Measurements from ENCODE around the gene EREG. TPM values are rescaled to one million over a fixed set of nuclear protein-coding genes. Genes with fewer than 3 reads are reported as not detected.

The EREG gene
- total RNA-seq, 1 donor from 2014 or later: 1.3 TPM

GRCh38 chr4:74324262-74324661, 40.7 kb upstream of the EREG start:
- no peak overlapping the region for H3K4me3 Mint-ChIP-seq (ENCODE audit: unreplicated experiment)

DNA sequence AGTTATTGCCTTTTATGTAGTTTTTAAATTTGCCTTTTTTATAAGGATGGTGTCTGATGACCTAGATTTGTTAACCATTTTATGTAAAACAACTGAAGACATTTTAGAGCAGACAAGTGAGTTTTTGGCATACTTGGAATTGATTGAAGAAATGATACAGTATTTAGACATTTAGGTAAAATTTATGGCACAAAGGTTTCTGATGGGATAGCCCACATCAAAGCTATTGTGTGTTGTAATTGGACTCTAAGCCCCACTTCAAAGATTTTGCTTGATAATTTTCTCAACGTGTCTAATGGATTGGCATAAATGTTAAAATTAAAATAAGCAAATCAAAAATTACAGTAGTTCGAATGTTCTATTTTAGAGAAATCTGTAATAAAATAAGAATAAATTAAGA, 39.1 kb upstream of the EREG start:
- H3K4me1 Mint-ChIP-seq (ENCODE audit: unreplicated experiment): peaks cover 16% of the 10 kb centered on the region
- DNase-seq (ENCODE audit: extremely low spot score, unreplicated experiment): no peak
- TF ChIP-seq CTCF (IDR thresholded peaks at IDR 0.05): no peak

More at GRCh38 chr4:74324262-74324661, 40.7 kb upstream of the EREG start:
- DNase-seq (ENCODE audit: extremely low spot score, unreplicated experiment): no peak
- H3K36me3 Mint-ChIP-seq (ENCODE audit: unreplicated experiment): no peaks in the 10 kb centered on the region
- no peak for TF ChIP-seq CTCF (IDR thresholded peaks at IDR 0.05)
- peaks cover 18% of the 10 kb centered on the region for H3K27me3 Mint-ChIP-seq (ENCODE audit: unreplicated experiment)
- H3K9me3 Mint-ChIP-seq (ENCODE audit: unreplicated experiment): peaks cover 7% of the 10 kb centered on the region
- H3K27ac Mint-ChIP-seq (ENCODE audit: unreplicated experiment): no peak overlapping the region
- H3K4me1 Mint-ChIP-seq (ENCODE audit: unreplicated experiment): peaks cover 21% of the 10 kb centered on the region

DNA sequence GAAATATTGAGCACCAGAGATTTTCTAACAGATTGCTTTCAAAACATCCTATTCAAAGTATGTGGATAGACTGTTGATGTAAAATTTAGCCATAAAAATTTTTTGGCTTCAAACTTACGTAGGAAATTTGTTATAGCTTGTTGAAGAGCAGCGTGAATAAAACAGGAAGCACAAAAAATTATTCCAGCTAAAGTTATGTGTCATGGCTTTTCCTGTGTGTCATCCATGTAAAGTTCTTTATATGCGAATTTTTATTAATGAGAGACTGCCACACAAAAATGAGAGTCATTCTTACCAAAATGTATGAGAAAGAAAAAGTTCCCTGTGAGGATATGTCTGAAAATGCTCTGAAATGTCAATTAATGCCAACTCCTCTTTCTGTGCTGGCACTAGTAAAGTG, 37.2 kb upstream of the EREG start:
- Mint-ChIP-seq H3K36me3 (ENCODE audit: unreplicated experiment) (no peaks in the 10 kb centered on the region), H3K4me3 (ENCODE audit: unreplicated experiment) (no peak overlapping the region), H3K27ac (ENCODE audit: unreplicated experiment) (peak overlapping the region; percentile 11), H3K4me1 (ENCODE audit: unreplicated experiment) (peaks cover 16% of the 10 kb centered on the region), H3K9me3 (ENCODE audit: unreplicated experiment) (peaks cover 8% of the 10 kb centered on the region), H3K27me3 (ENCODE audit: unreplicated experiment) (peaks cover 11% of the 10 kb centered on the region)
- no peak for DNase-seq (ENCODE audit: extremely low spot score, unreplicated experiment)
- TF ChIP-seq CTCF (IDR thresholded peaks at IDR 0.05): no peak

More for the DNA sequence above, 39.1 kb upstream of the EREG start:
- H3K36me3 Mint-ChIP-seq (ENCODE audit: unreplicated experiment): no peaks in the 10 kb centered on the region
- peaks cover 18% of the 10 kb centered on the region for H3K27me3 Mint-ChIP-seq (ENCODE audit: unreplicated experiment)
- H3K9me3 Mint-ChIP-seq (ENCODE audit: unreplicated experiment): peaks cover 8% of the 10 kb centered on the region
- H3K27ac Mint-ChIP-seq (ENCODE audit: unreplicated experiment): no peak overlapping the region
- no peak overlapping the region for H3K4me3 Mint-ChIP-seq (ENCODE audit: unreplicated experiment)

DNA sequence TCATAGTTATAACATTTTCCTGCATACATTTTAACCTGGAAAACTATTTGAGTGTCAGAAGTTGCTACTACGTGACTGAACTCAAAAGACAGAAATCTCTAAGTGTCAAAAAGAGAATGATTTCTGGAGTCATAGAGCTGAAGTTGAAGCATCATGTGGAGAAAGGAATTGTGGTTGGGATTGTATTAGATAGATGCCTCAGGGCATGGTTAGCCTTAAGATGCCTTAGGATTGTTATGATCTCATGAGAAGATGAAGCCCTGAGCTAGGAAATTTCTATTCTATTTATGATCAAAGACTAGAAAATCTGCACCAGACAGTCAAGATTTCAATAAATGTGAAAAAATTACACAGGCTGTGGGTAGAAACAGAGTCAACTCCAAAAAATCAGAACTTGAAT, 36.4 kb upstream of the EREG start:
- Mint-ChIP-seq H3K36me3 (ENCODE audit: unreplicated experiment) (no peaks in the 10 kb centered on the region), H3K4me3 (ENCODE audit: unreplicated experiment) (no peak overlapping the region), H3K27ac (ENCODE audit: unreplicated experiment) (no peak overlapping the region), H3K27me3 (ENCODE audit: unreplicated experiment) (peaks cover 7% of the 10 kb centered on the region), H3K4me1 (ENCODE audit: unreplicated experiment) (peaks cover 16% of the 10 kb centered on the region), H3K9me3 (ENCODE audit: unreplicated experiment) (peaks cover 8% of the 10 kb centered on the region)
- no peak for DNase-seq (ENCODE audit: extremely low spot score, unreplicated experiment)
- no peak for TF ChIP-seq CTCF (IDR thresholded peaks at IDR 0.05)

DNA sequence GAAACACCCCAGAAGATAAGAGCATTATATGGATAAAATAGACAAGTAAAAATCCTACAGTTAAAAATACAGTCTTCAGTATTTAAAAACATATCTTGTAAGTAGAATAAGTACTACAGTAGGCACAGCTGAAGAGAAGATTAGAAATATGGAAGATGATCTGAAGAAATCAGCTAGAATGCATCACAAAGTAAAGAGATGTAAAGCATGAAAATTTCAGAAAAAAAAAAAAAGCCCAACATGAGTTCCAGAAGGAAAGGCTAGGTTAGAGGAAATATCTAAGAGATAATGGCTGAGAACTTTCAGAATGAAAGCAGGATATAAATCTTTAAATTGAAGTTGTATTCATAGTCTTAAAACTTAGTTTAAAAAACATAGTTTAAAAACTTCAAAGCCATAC, 35.6 kb upstream of the EREG start:
- no peaks in the 10 kb centered on the region for H3K36me3 Mint-ChIP-seq (ENCODE audit: unreplicated experiment)
- peaks cover 8% of the 10 kb centered on the region for H3K9me3 Mint-ChIP-seq (ENCODE audit: unreplicated experiment)
- peaks cover 6% of the 10 kb centered on the region for H3K27me3 Mint-ChIP-seq (ENCODE audit: unreplicated experiment)
- no peak overlapping the region for H3K4me3 Mint-ChIP-seq (ENCODE audit: unreplicated experiment)
- no peak for DNase-seq (ENCODE audit: extremely low spot score, unreplicated experiment)
- peaks cover 16% of the 10 kb centered on the region for H3K4me1 Mint-ChIP-seq (ENCODE audit: unreplicated experiment)
- no peak overlapping the region for H3K27ac Mint-ChIP-seq (ENCODE audit: unreplicated experiment)
- TF ChIP-seq CTCF (IDR thresholded peaks at IDR 0.05): no peak

All from osteocyte (in vitro differentiated cells).